Right atrium auricular region (tissue), 2 donors: ENCODE data around the gene DLL4. TPM values are rescaled to one million over a fixed set of nuclear protein-coding genes. Genes with fewer than 3 reads are reported as not detected.

Source experiments
- DNase-seq: peaks from one replicate; pipeline ENCODE4 v3.0.0-alpha.2; 2019; ENCODE audit warnings: low spot score
- H3K27ac ChIP-seq, 2 donors: fragments of 200-600 bp; sonication (generic); 1 replicate in 1 of 2; 2 replicates in 1 of 2; pipeline ENCODE4 v1.5.1; 2016 to 2019
- H3K27me3 ChIP-seq, 2 donors: fragments of 200-600 bp; sonication (generic); one replicate each; pipeline versions ENCODE4 v1.5.1 to v1.6.0; 2017 to 2019
- H3K36me3 ChIP-seq: fragments of 200-600 bp; sonication (generic); one replicate; pipeline ENCODE4 v1.5.1; 2016
- H3K4me1 ChIP-seq, 2 donors: fragments of 200-600 bp; sonication (generic); one replicate each; pipeline versions ENCODE4 v1.5.1 to v1.6.0; 2017 to 2019
- H3K4me3 ChIP-seq, 2 donors: fragments of 200-600 bp; sonication (generic); 1 replicate in 1 of 2; 2 replicates in 1 of 2; pipeline ENCODE4 v1.5.1; 2017 to 2019; ENCODE audit warnings: mild to moderate bottlenecking in 1 of 2, moderate library complexity in 1 of 2
- H3K9me3 ChIP-seq, 2 donors: fragments of 200-600 bp; sonication (generic); one replicate each; pipeline ENCODE4 v1.5.1; 2019
- total RNA-seq, 2 donors: library from RNA; depleted of rRNA; stranded (reverse); fragments of >200 nt; gene quantifications; one replicate each; pipeline ENCODE4 v1.1.0, GENCODE V29; 2016
- TF ChIP-seq, protein P1 (sequence below), 2 donors: fragments of 200-600 bp; sonication (generic); IDR thresholded peaks; one replicate each; pipeline ENCODE4 v1.5.1; 2019; ENCODE audit warnings: antibody characterized with exemption in 2 of 2

The DLL4 gene
- total RNA-seq, 2 donors from 2014 or later = 7.5 to 9.8 TPM

DNA sequence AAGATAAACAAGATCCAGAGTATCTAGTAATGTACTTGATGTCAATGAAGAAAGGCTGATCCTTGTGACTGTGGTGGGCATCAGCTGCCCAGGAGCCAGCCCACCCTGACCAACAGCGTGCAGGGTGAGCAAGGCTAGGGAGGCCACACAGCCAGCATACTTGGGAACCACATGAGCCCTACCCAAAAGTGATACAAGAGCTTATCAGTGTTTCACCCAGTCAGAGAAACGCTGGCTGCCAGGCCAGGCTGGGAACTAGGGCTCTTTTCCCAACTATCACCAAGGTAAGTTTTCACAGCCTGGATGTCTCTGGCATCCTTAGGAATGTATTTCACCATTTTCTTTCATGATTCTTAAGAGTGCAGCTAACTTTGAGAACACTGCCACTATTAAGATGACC is 49.0 kb downstream of the DLL4 start:
- H3K9me3 ChIP-seq = no peaks in the 10 kb centered on the region
- DNase-seq = no peak
- peaks cover 63% of the 10 kb centered on the region for H3K36me3 ChIP-seq
- H3K27me3 ChIP-seq = no peaks in the 10 kb centered on the region
- H3K4me1 ChIP-seq = no peaks in the 10 kb centered on the region
- H3K27ac ChIP-seq = no peak overlapping the region
- TF ChIP-seq, protein P1, sequence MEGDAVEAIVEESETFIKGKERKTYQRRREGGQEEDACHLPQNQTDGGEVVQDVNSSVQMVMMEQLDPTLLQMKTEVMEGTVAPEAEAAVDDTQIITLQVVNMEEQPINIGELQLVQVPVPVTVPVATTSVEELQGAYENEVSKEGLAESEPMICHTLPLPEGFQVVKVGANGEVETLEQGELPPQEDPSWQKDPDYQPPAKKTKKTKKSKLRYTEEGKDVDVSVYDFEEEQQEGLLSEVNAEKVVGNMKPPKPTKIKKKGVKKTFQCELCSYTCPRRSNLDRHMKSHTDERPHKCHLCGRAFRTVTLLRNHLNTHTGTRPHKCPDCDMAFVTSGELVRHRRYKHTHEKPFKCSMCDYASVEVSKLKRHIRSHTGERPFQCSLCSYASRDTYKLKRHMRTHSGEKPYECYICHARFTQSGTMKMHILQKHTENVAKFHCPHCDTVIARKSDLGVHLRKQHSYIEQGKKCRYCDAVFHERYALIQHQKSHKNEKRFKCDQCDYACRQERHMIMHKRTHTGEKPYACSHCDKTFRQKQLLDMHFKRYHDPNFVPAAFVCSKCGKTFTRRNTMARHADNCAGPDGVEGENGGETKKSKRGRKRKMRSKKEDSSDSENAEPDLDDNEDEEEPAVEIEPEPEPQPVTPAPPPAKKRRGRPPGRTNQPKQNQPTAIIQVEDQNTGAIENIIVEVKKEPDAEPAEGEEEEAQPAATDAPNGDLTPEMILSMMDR (IDR thresholded peaks at IDR 0.05) = no peak
- no peak overlapping the region for H3K4me3 ChIP-seq

DNA sequence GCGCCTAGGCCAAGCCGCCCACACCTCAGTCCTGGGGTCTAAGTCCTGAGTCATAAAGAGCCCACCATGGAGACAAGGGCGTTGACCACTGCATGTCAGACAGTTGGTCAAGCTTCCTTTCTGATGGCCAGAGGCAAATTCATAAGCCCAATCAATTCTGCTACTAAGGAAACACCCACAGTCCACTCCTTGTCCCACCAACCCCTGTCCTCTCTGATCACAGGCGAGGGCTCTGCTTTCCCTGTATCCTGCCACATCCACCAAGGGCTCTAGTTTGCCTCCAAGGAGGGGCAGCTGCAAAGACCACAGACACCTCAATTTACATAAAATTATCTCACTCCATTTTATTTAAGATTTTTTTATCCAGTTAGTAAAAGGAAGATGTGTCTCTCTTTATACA is 49.4 kb downstream of the DLL4 start:
- Histone ChIP-seq H3K27ac (no peak overlapping the region), H3K36me3 (peaks cover 67% of the 10 kb centered on the region), H3K4me1 (no peaks in the 10 kb centered on the region), H3K4me3 (no peak overlapping the region), H3K27me3 (no peaks in the 10 kb centered on the region), H3K9me3 (no peaks in the 10 kb centered on the region)
- no peak for DNase-seq
- TF ChIP-seq, protein P1 (IDR thresholded peaks at IDR 0.05) = no peak

DNA sequence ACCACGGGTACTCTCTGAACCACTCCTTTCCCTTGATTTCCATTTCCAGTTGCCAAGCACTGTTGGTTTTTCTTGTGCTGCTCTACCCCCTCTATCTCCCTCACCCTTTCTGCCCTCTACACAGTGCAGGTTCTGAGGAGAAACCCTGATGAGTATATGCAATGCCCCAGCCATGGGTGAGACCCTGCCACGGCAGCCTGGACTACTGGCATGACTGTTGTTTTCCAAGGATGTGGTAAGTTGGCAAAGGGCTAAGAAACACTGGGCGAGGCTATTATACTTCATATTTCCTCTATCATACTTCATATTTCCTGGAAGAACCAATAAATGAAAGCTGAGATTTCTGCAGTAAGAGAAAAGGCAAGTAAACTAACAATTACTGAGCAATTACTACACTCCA is 52.0 kb downstream of the DLL4 start:
- no peak overlapping the region for H3K4me3 ChIP-seq
- H3K27me3 ChIP-seq = no peaks in the 10 kb centered on the region
- no peak overlapping the region for H3K27ac ChIP-seq
- no peak for DNase-seq
- peaks cover 88% of the 10 kb centered on the region for H3K36me3 ChIP-seq
- TF ChIP-seq, protein P1 (IDR thresholded peaks at IDR 0.05) = no peak
- no peaks in the 10 kb centered on the region for H3K4me1 ChIP-seq
- H3K9me3 ChIP-seq = no peaks in the 10 kb centered on the region

DNA sequence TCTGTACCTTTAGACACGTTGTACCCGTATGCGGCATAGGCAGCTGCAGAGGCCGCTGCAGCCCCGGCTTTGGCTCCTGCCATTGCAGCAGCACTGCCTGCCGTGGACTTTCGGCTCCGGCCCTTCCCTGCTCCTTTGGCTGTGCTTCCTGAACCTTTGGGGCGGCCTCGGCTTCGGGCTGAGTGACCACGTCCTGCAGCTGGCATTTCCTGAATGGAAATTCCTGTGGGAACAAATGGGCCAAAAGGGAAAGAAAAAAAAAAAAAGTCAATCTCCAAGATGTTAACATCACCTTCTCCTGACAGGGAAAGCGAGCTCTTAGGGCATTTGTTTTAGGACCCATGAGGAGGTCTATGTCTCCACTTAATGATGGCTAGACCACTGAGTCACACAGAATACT is 53.7 kb downstream of the DLL4 start:
- H3K27me3 ChIP-seq = no peaks in the 10 kb centered on the region
- H3K4me1 ChIP-seq = no peaks in the 10 kb centered on the region
- H3K27ac ChIP-seq = no peak overlapping the region
- no peak for DNase-seq
- H3K4me3 ChIP-seq = no peak overlapping the region
- TF ChIP-seq, protein P1 (IDR thresholded peaks at IDR 0.05) = no peak
- H3K36me3 ChIP-seq = peaks cover 92% of the 10 kb centered on the region
- H3K9me3 ChIP-seq = no peaks in the 10 kb centered on the region

DNA sequence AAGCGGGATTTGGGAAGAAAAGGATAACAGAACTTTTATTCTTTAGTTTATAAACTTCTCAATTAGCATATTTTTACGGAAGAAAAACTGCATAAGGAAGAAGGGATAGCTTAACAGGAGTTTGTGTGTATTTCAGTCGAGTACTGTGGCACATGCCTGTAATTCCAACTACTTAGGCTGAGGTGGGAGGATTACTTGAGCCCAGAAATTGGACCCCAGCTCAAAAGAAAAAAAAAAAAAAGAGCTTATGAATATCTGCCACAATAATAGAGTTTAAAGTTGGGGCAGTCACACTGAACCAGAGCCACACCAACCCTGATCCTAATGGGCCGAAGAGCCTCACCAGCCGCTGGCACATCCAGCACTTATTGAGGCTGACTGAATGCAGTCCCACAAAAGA is 55.3 kb downstream of the DLL4 start:
- Histone ChIP-seq H3K4me1 (no peaks in the 10 kb centered on the region), H3K27me3 (no peaks in the 10 kb centered on the region), H3K27ac (no peak overlapping the region), H3K9me3 (no peaks in the 10 kb centered on the region), H3K4me3 (no peak overlapping the region), H3K36me3 (peaks cover 85% of the 10 kb centered on the region)
- TF ChIP-seq, protein P1 (IDR thresholded peaks at IDR 0.05) = no peak
- no peak for DNase-seq

DNA sequence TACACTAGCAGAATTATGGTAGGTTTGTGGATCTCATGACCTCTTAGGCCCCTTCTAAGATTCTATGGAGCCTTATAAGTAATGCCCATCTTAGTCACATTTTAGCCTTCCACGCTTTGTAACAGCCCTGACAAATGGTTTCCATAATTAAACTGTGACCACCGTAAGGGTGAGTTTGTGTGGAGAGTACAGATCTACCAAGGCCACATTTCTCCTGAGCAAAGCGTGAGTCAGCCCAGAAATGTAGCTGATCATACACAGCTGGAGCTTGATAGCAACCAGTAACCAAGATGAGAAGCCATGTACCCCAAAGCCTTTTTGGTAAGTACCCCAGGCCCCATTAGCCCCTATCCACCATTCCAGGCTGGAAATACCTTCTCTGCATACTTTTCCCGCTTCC is 55.8 kb downstream of the DLL4 start:
- Histone ChIP-seq H3K4me3 (no peak overlapping the region), H3K27me3 (no peaks in the 10 kb centered on the region), H3K4me1 (no peaks in the 10 kb centered on the region), H3K36me3 (peaks cover 83% of the 10 kb centered on the region), H3K27ac (no peak overlapping the region), H3K9me3 (no peaks in the 10 kb centered on the region)
- DNase-seq = no peak
- TF ChIP-seq, protein P1 (IDR thresholded peaks at IDR 0.05) = no peak
